Muscle of back (tissue), 11 donors: ENCODE results near the gene VPS16. TPM values are rescaled to one million over a fixed set of nuclear protein-coding genes. Genes with fewer than 3 reads are reported as not detected.
A peak's percentile ranks its signal among the peaks of the same experiment; 100 is the strongest.
"Not testable (repeated sequence)": the region's sequence is repeated elsewhere in the genome, so short reads cannot be mapped to it uniquely, and the experiment has no call there.

Experiments used
- DNase-seq, 3 donors: peaks; one replicate each; pipeline versions ENCODE4 v3.0.0 to v3.0.0-alpha.2; 2013
- polyA plus RNA-seq, 10 donors: library from polyadenylated mRNA; unstranded; fragments of 120-200 nt; gene quantifications; one replicate each; pipeline ENCODE4 v1.2.1, GENCODE V29; 2013; ENCODE audit not compliant: insufficient read length in 10 of 10

The VPS16 gene
- polyA plus RNA-seq, 10 donors, result 19.1 to 24.9 (median 23.3) TPM

GRCh38 chr20:2894221-2894620 is 53.7 kb downstream of the VPS16 start:
- no peak for DNase-seq

- not testable (repeated sequence) for DNase-seq
These were observed 54.6 kb downstream of the VPS16 start for GRCh38 chr20:2895154-2895553.

GRCh38 chr20:2899243-2899642 is 58.7 kb downstream of the VPS16 start:
- no peak for DNase-seq

DNA sequence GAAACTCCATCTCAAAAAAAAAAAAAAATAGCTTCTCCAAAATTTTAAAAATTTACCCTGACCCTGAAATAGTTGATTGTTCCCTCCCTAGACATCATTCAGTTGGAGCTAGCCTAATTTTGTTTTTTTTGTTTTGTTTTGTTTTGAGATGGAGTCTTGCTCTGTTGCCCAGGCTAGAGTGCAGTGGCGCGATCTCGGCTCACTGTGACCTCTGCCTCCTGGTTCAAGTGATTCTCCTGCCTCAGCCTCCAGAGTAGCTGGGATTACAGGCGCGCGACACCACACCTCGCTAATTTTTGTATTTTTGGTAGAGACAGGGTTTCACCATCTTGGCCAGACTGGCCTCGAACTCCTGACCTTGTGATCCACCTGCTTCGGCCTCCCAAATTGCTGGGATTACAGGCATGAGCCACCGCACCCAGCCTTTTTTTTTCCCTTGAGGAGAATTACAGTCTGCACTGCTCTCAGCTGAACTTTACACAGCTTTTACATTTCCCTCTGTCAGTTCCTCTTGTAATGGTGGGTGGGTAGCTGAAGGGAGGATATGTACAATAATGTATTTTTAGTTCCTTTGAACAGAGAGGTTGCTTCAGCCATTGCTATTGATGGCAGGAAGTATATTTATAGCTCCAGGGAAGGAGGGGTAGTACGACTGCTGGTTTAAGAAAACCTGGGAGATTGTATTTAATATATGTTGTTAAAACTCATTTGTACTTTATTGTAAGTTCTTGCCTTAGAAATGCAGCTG is 60.5 kb downstream of the VPS16 start:
- peak in 1 of 3 donors; percentile 25 for DNase-seq

GRCh38 chr20:2902291-2902690 is 61.7 kb downstream of the VPS16 start:
- peak; percentile 33 to 74 (median 72) for DNase-seq

GRCh38 chr20:2902818-2903217 is 62.3 kb downstream of the VPS16 start:
- DNase-seq, result no peak

- DNase-seq, result no peak
These were observed 63.1 kb downstream of the VPS16 start for GRCh38 chr20:2903686-2904085.

DNA sequence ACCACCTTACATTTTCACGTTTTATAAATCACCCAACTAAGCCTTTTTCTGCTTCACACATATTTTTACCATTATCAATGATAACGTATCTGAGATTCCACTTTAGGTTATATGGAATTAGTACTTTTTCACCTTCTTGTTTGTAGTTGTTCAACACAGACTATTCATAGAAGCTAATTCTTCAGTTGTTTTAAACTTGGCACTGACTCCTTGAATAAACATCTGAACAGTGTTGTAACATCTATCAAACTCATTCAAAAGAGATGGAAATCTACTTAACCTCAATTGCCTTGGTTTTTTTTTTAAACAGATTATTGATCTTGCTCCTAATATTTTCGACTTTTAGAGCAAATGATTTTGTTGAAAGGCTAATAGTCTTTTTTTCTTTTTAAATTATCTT is 67.0 kb downstream of the VPS16 start:
- DNase-seq, result no peak

DNA sequence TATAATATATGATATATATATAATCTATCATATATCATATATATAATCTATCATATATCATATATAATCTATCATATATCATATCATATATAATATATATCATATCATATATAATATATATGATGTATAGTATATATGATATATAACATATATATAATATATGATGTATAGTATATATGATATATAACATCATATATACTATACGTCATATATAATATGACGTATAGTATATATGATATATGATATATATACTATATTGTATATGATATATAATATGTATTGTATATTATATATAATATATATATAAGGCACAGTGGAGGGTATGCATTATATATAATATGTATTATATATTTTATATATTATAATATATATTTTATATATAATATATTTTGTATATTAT is 69.4 kb downstream of the VPS16 start:
- no peak for DNase-seq

- DNase-seq, result no peak
These were observed 70.7 kb downstream of the VPS16 start for GRCh38 chr20:2911200-2911599.

DNA sequence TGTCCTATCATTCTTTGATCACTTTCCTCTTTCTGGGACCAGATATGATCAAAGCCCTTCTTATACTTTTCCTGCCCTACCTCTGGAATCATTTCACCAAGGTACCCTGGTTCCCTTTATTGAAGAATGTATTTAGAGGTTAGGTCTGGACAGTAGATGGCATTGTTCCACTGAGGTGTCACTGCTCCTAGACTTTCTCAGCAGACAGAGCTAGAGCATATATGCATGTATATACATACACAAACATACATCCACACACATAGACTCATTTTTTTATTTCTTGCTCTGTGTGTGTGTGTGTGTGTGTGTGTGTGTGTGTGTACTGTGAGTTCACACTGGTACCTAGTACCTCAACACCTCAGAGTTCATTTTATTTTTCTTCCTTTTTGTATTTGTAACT is 73.6 kb downstream of the VPS16 start:
- DNase-seq, result peak in 2 of 3 donors; percentile 7 to 11

Other genes starting within 250 kb of the VPS16 start
- gene NOP56, start 188.1 kb upstream of the VPS16 start, polyA plus RNA-seq, result 100 to 1,000 TPM; 135 to 187 (median 152) TPM
- gene IDH3B, start 176.5 kb upstream of the VPS16 start, polyA plus RNA-seq, result 100 to 1,000 TPM in 3 of 10 donors, 10 to 100 TPM in 7; 88.5 to 104 (median 96.1) TPM
- gene EBF4, start 148.0 kb upstream of the VPS16 start, polyA plus RNA-seq, result 1 to 10 TPM; 4.4 to 9.9 (median 5.5) TPM
- gene CPXM1, start 40.1 kb upstream of the VPS16 start, polyA plus RNA-seq, result 10 to 100 TPM; 39.6 to 68.0 (median 52.1) TPM
- not detected for gene C20orf141, start 25.8 kb upstream of the VPS16 start, polyA plus RNA-seq
- gene TMEM239, start 24.4 kb upstream of the VPS16 start, polyA plus RNA-seq, result under 1 TPM in 1 of 10 donors, not detected in 9; 0.03 TPM
- gene PCED1A, start 90 bp upstream of the VPS16 start, polyA plus RNA-seq, result 10 to 100 TPM; 19.9 to 37.6 (median 26.2) TPM
- gene PTPRA, start 32.7 kb downstream of the VPS16 start, polyA plus RNA-seq, result 10 to 100 TPM; 41.8 to 59.8 (median 52.2) TPM
- under 1 TPM in 5 of 10 donors, not detected in 5; 0.16 to 0.46 (median 0.27) TPM for gene GNRH2, start 202.9 kb downstream of the VPS16 start, polyA plus RNA-seq
- 10 to 100 TPM; 25.0 to 43.8 (median 32.2) TPM for gene MRPS26, start 205.3 kb downstream of the VPS16 start, polyA plus RNA-seq
- gene OXT, start 230.9 kb downstream of the VPS16 start, polyA plus RNA-seq, result 1 to 10 TPM in 1 of 10 donors, under 1 TPM in 6, not detected in 3; 0.35 to 1.3 (median 0.74) TPM
- gene AVP, start 244.0 kb downstream of the VPS16 start, polyA plus RNA-seq, result under 1 TPM in 3 of 10 donors, not detected in 7; 0.26 to 0.45 (median 0.28) TPM